Loucy (cell line): Measurements from ENCODE around the gene NAALADL2.

ENCODE experiments used
- CTCF ChIP-seq: fragments of 200-600 bp; sonication (generic); conservative IDR thresholded peaks from 2 replicates; pipeline ENCODE4 v1.5.1; 2014; ENCODE audit warnings: mild to moderate bottlenecking, antibody characterized with exemption, low read length
- EZH2phosphoT487 ChIP-seq: fragments of 200-600 bp; IDR thresholded peaks from 2 replicates; pipeline ENCODE4 v1.6.1; 2018; ENCODE audit warnings: antibody characterized with exemption, mild to moderate bottlenecking, moderate library complexity, borderline replicate concordance

- no peak for TF ChIP-seq CTCF
- TF ChIP-seq EZH2phosphoT487 = no peak
Observed at GRCh38 chr3:175456466-175456865, 597.3 kb downstream of the NAALADL2 start.
